NCI-H82 treated with DMSO at 0.1 percent for 48 hours (cell line): ENCODE results near the gene CMTM8.

ENCODE experiments used
- DNase-seq: peaks from one replicate; lab custom pipeline; 2025; ENCODE audit not compliant: unreplicated experiment; lab: John Stamatoyannopoulos, UW

The CMTM8 gene

GRCh38 chr3:32405711-32406323, 167.3 kb downstream of the CMTM8 start:
- DNase-seq = no peak

- DNase-seq = no peak
These were observed 168.3 kb downstream of the CMTM8 start for GRCh38 chr3:32406486-32407408.

- DNase-seq = peak; percentile 67
These were observed 172.1 kb downstream of the CMTM8 start for GRCh38 chr3:32410367-32411246.

GRCh38 chr3:32411442-32411841, 173.0 kb downstream of the CMTM8 start:
- DNase-seq = no peak

GRCh38 chr3:32412887-32413286, 174.4 kb downstream of the CMTM8 start:
- no peak for DNase-seq

- DNase-seq = no peak
These were observed 175.5 kb downstream of the CMTM8 start for GRCh38 chr3:32413845-32414521.

- DNase-seq = no peak
These were observed 176.2 kb downstream of the CMTM8 start for GRCh38 chr3:32414522-32415202.

GRCh38 chr3:32419742-32420125, 181.3 kb downstream of the CMTM8 start:
- DNase-seq = no peak
